HL-60 (cell line): ENCODE results near the gene CORO1C.

Experiments used
- CTCF ChIP-seq: IDR thresholded peaks from one replicate; pipeline ENCODE4 v1.5.1; 2011; ENCODE audit warnings: low read length, control low read depth, inconsistent platforms; ENCODE audit not compliant: insufficient read depth
- GABPA ChIP-seq: IDR thresholded peaks from 2 replicates; pipeline ENCODE4 v1.6.1; 2012; ENCODE audit warnings: low read depth
- SPI1 ChIP-seq: IDR thresholded peaks from 2 replicates; pipeline ENCODE4 v1.6.1; 2012; ENCODE audit warnings: low read depth, mild to moderate bottlenecking, borderline replicate concordance
- TF ChIP-seq, protein P1 (sequence below): IDR thresholded peaks from 2 replicates; pipeline ENCODE4 v1.6.1; 2012; ENCODE audit warnings: low read depth; ENCODE audit not compliant: insufficient replicate concordance

GRCh38 chr12:108750526-108750925 lies 19.2 kb upstream of the CORO1C start:
- TF ChIP-seq CTCF = no peak
- TF ChIP-seq, protein P1, sequence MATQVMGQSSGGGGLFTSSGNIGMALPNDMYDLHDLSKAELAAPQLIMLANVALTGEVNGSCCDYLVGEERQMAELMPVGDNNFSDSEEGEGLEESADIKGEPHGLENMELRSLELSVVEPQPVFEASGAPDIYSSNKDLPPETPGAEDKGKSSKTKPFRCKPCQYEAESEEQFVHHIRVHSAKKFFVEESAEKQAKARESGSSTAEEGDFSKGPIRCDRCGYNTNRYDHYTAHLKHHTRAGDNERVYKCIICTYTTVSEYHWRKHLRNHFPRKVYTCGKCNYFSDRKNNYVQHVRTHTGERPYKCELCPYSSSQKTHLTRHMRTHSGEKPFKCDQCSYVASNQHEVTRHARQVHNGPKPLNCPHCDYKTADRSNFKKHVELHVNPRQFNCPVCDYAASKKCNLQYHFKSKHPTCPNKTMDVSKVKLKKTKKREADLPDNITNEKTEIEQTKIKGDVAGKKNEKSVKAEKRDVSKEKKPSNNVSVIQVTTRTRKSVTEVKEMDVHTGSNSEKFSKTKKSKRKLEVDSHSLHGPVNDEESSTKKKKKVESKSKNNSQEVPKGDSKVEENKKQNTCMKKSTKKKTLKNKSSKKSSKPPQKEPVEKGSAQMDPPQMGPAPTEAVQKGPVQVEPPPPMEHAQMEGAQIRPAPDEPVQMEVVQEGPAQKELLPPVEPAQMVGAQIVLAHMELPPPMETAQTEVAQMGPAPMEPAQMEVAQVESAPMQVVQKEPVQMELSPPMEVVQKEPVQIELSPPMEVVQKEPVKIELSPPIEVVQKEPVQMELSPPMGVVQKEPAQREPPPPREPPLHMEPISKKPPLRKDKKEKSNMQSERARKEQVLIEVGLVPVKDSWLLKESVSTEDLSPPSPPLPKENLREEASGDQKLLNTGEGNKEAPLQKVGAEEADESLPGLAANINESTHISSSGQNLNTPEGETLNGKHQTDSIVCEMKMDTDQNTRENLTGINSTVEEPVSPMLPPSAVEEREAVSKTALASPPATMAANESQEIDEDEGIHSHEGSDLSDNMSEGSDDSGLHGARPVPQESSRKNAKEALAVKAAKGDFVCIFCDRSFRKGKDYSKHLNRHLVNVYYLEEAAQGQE = no peak
- TF ChIP-seq SPI1 = no peak
- TF ChIP-seq GABPA = no peak
